Measurements from ENCODE around the gene IFT25. TPM values are rescaled to one million over a fixed set of nuclear protein-coding genes. Genes with fewer than 3 reads are reported as not detected.
A peak's percentile ranks its signal among the peaks of the same experiment; 100 is the strongest.

IFT25 gene
- total RNA-seq, 1 donor from 2014 or later, result 9.7 TPM

- H3K36me3 ChIP-seq (ENCODE audit: control insufficient read depth, insufficient read depth, low read length), result no peaks in the 10 kb centered on the region
- TF ChIP-seq, protein P1, sequence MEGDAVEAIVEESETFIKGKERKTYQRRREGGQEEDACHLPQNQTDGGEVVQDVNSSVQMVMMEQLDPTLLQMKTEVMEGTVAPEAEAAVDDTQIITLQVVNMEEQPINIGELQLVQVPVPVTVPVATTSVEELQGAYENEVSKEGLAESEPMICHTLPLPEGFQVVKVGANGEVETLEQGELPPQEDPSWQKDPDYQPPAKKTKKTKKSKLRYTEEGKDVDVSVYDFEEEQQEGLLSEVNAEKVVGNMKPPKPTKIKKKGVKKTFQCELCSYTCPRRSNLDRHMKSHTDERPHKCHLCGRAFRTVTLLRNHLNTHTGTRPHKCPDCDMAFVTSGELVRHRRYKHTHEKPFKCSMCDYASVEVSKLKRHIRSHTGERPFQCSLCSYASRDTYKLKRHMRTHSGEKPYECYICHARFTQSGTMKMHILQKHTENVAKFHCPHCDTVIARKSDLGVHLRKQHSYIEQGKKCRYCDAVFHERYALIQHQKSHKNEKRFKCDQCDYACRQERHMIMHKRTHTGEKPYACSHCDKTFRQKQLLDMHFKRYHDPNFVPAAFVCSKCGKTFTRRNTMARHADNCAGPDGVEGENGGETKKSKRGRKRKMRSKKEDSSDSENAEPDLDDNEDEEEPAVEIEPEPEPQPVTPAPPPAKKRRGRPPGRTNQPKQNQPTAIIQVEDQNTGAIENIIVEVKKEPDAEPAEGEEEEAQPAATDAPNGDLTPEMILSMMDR (IDR thresholded peaks at IDR 0.05; ENCODE audit: insufficient read depth, low read length, severe bottlenecking), result no peak
- H3K4me3 ChIP-seq (ENCODE audit: low read depth, low read length), result no peak overlapping the region
- DNase-seq (ENCODE audit: low read depth) (peak; percentile 88), FAIRE-seq (no peak)
- no peaks in the 10 kb centered on the region for H3K27me3 ChIP-seq (ENCODE audit: control insufficient read depth, insufficient read depth, low read length)
These were observed 3.2 kb downstream of the IFT25 start for GRCh38 chr1:53942127-53942957.

DNA sequence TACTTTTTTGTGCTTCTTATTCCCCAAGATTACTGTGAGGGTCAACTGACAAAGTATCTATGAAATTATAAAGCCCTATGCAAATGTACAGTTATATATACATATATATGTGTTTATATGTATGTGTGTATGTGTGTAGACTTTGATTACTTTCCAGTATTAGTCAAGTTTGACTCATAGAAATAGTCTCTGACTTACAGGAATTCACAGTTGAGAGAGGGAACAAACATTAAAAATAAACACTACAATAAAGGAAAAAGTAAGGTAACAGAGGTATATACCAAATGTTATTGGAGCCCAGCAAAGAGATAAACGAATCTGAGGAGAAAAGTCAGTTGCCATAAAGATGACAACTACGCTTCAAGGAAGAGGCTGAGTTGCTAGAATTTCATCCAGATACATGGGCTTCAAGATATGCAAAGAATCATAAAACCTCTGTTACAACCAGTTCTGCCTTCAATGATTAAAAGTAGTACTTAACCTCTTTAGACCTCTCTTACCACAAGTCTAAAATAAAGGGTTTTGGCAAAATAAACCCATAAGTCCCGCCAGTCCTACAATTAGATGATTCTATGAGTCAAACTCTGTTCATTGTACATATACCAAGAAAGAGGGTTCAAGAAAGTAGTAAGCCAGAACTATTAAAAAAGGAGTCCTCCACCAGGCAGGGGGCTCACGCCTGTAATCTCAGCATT, 7.2 kb downstream of the IFT25 start:
- TF ChIP-seq, protein P1 (IDR thresholded peaks at IDR 0.05; ENCODE audit: insufficient read depth, low read length, severe bottlenecking), result no peak
- no peaks in the 10 kb centered on the region for H3K27me3 ChIP-seq (ENCODE audit: control insufficient read depth, insufficient read depth, low read length)
- FAIRE-seq, result no peak
- no peaks in the 10 kb centered on the region for H3K36me3 ChIP-seq (ENCODE audit: control insufficient read depth, insufficient read depth, low read length)
- no peak overlapping the region for H3K4me3 ChIP-seq (ENCODE audit: low read depth, low read length)
- DNase-seq (ENCODE audit: low read depth), result peak; percentile 80

DNA sequence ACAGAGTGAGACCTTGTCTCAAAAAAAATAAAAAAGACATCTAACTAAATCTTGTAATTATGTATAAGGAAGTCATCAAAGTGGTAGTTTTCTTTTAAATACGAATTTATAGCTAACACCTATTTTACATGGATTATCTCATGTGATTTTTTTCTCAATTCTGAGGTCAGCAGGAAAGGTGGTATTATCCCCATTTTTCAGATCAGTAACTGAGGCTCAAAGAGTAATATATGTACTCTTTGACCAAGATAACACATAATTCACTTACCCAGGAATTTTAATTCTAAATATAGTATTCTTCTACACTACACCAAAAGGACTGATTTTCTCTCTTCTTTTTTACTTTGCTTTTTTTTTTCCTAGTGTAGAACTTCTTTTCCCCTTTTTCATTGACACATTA, 9.1 kb downstream of the IFT25 start:
- FAIRE-seq (no peak), DNase-seq (ENCODE audit: low read depth) (no peak)
- no peak overlapping the region for H3K4me3 ChIP-seq (ENCODE audit: low read depth, low read length)
- H3K36me3 ChIP-seq (ENCODE audit: control insufficient read depth, insufficient read depth, low read length), result no peaks in the 10 kb centered on the region
- no peaks in the 10 kb centered on the region for H3K27me3 ChIP-seq (ENCODE audit: control insufficient read depth, insufficient read depth, low read length)
- TF ChIP-seq, protein P1 (IDR thresholded peaks at IDR 0.05; ENCODE audit: insufficient read depth, low read length, severe bottlenecking), result no peak

- no peaks in the 10 kb centered on the region for H3K36me3 ChIP-seq (ENCODE audit: control insufficient read depth, insufficient read depth, low read length)
- H3K27me3 ChIP-seq (ENCODE audit: control insufficient read depth, insufficient read depth, low read length), result no peaks in the 10 kb centered on the region
- TF ChIP-seq, protein P1 (IDR thresholded peaks at IDR 0.05; ENCODE audit: insufficient read depth, low read length, severe bottlenecking), result no peak
- DNase-seq (ENCODE audit: low read depth) (no peak), FAIRE-seq (no peak)
- no peak overlapping the region for H3K4me3 ChIP-seq (ENCODE audit: low read depth, low read length)
These were observed 11.2 kb downstream of the IFT25 start for GRCh38 chr1:53934170-53934765.

GRCh38 chr1:53931523-53931922, 14.0 kb downstream of the IFT25 start:
- TF ChIP-seq, protein P1 (IDR thresholded peaks at IDR 0.05; ENCODE audit: insufficient read depth, low read length, severe bottlenecking), result no peak
- Histone ChIP-seq H3K36me3 (ENCODE audit: control insufficient read depth, insufficient read depth, low read length) (peaks cover 1% of the 10 kb centered on the region), H3K4me3 (ENCODE audit: low read depth, low read length) (no peak overlapping the region), H3K27me3 (ENCODE audit: control insufficient read depth, insufficient read depth, low read length) (no peaks in the 10 kb centered on the region)
- DNase-seq (ENCODE audit: low read depth) (no peak), FAIRE-seq (no peak)

Data from bronchial epithelial cell (primary cell).